HUES48 (cell line): ENCODE results near the gene FYCO1.

Experiments used
- H3K27ac ChIP-seq: one replicate; pipeline ENCODE4 v1.7.0; 2013; ENCODE audit warnings: low read depth, low read length, inconsistent platforms
- H3K27me3 ChIP-seq: 2 replicates; pipeline ENCODE4 v1.6.1; 2013; ENCODE audit warnings: mild to moderate bottlenecking, low read length; ENCODE audit not compliant: control insufficient read depth, insufficient read depth
- H3K36me3 ChIP-seq: 2 replicates; pipeline ENCODE4 v1.6.1; 2013; ENCODE audit warnings: low read length; ENCODE audit not compliant: control insufficient read depth, insufficient read depth
- H3K4me1 ChIP-seq: 2 replicates; pipeline ENCODE4 v1.6.1; 2013; ENCODE audit warnings: mild to moderate bottlenecking, low read length; ENCODE audit not compliant: control insufficient read depth, insufficient read depth
- H3K4me3 ChIP-seq: 2 replicates; pipeline ENCODE4 v1.5.1; 2013; ENCODE audit warnings: mild to moderate bottlenecking, low read depth, low read length
- H3K9ac ChIP-seq: 2 replicates; pipeline ENCODE4 v1.6.1; 2013; ENCODE audit warnings: mild to moderate bottlenecking, low read depth, low read length, moderate library complexity
- H3K9me3 ChIP-seq: 2 replicates; pipeline ENCODE4 v1.6.1; 2013; ENCODE audit warnings: low read length; ENCODE audit not compliant: control insufficient read depth, insufficient read depth

Gene FYCO1

GRCh38 chr3:45940781-45941365, 54.8 kb downstream of the FYCO1 start:
- H3K27ac ChIP-seq = no peak overlapping the region
- H3K4me3 ChIP-seq = no peak overlapping the region
- H3K9me3 ChIP-seq = no peaks in the 10 kb centered on the region
- H3K9ac ChIP-seq = no peak overlapping the region
- H3K36me3 ChIP-seq = peaks cover 24% of the 10 kb centered on the region
- peaks cover 3% of the 10 kb centered on the region; the same call in 1 of the 2 replicates for H3K4me1 ChIP-seq
- H3K27me3 ChIP-seq = no peaks in the 10 kb centered on the region

GRCh38 chr3:45940004-45940780, 55.4 kb downstream of the FYCO1 start:
- Histone ChIP-seq H3K4me3 (no peak overlapping the region), H3K27me3 (no peaks in the 10 kb centered on the region), H3K27ac (no peak overlapping the region), H3K9ac (no peak overlapping the region), H3K9me3 (no peaks in the 10 kb centered on the region), H3K36me3 (peaks cover 29% of the 10 kb centered on the region), H3K4me1 (peaks cover 3% of the 10 kb centered on the region; the same call in 1 of the 2 replicates)

GRCh38 chr3:45939341-45939771, 56.3 kb downstream of the FYCO1 start:
- Histone ChIP-seq H3K9ac (no peak overlapping the region), H3K4me1 (peaks cover 3% of the 10 kb centered on the region; the same call in 1 of the 2 replicates), H3K27ac (no peak overlapping the region)

GRCh38 chr3:45938864-45939263, 56.8 kb downstream of the FYCO1 start:
- Histone ChIP-seq H3K9ac (no peak overlapping the region), H3K27me3 (no peaks in the 10 kb centered on the region), H3K9me3 (no peaks in the 10 kb centered on the region), H3K4me1 (peaks cover 3% of the 10 kb centered on the region; the same call in 1 of the 2 replicates), H3K36me3 (peaks cover 38% of the 10 kb centered on the region), H3K27ac (no peak overlapping the region), H3K4me3 (no peak overlapping the region)

More at GRCh38 chr3:45939341-45939771, 56.3 kb downstream of the FYCO1 start:
- Histone ChIP-seq H3K4me3 (no peak overlapping the region), H3K27me3 (no peaks in the 10 kb centered on the region), H3K9me3 (no peaks in the 10 kb centered on the region), H3K36me3 (peaks cover 33% of the 10 kb centered on the region)

GRCh38 chr3:45938043-45938435, 57.6 kb downstream of the FYCO1 start:
- H3K9me3 ChIP-seq = no peaks in the 10 kb centered on the region
- H3K4me3 ChIP-seq = no peak overlapping the region
- H3K9ac ChIP-seq = no peak overlapping the region
- no peaks in the 10 kb centered on the region for H3K27me3 ChIP-seq
- H3K4me1 ChIP-seq = peaks cover 3% of the 10 kb centered on the region; the same call in 1 of the 2 replicates
- peaks cover 46% of the 10 kb centered on the region for H3K36me3 ChIP-seq
- no peak overlapping the region for H3K27ac ChIP-seq

- H3K9me3 ChIP-seq = no peaks in the 10 kb centered on the region
- H3K27me3 ChIP-seq = no peaks in the 10 kb centered on the region
- H3K27ac ChIP-seq = no peak overlapping the region
- H3K4me1 ChIP-seq = peaks cover 3% of the 10 kb centered on the region; the same call in 1 of the 2 replicates
- H3K4me3 ChIP-seq = no peak overlapping the region
- H3K36me3 ChIP-seq = peaks cover 53% of the 10 kb centered on the region
- no peak overlapping the region for H3K9ac ChIP-seq
Observed at GRCh38 chr3:45937206-45938042, 58.2 kb downstream of the FYCO1 start.

- peaks cover 64% of the 10 kb centered on the region for H3K36me3 ChIP-seq
Observed at GRCh38 chr3:45936261-45936660, 59.4 kb downstream of the FYCO1 start.

GRCh38 chr3:45933591-45933990, 62.0 kb downstream of the FYCO1 start:
- Histone ChIP-seq H3K27me3 (no peaks in the 10 kb centered on the region), H3K27ac (no peak overlapping the region), H3K36me3 (peaks cover 90% of the 10 kb centered on the region), H3K4me3 (no peak overlapping the region), H3K9me3 (no peaks in the 10 kb centered on the region), H3K9ac (no peak overlapping the region), H3K4me1 (no peaks in the 10 kb centered on the region)

More at GRCh38 chr3:45936261-45936660, 59.4 kb downstream of the FYCO1 start:
- no peaks in the 10 kb centered on the region for H3K9me3 ChIP-seq
- H3K4me3 ChIP-seq = no peak overlapping the region
- no peak overlapping the region for H3K27ac ChIP-seq
- H3K27me3 ChIP-seq = no peaks in the 10 kb centered on the region
- peaks cover 3% of the 10 kb centered on the region; the same call in 1 of the 2 replicates for H3K4me1 ChIP-seq
- H3K9ac ChIP-seq = no peak overlapping the region

GRCh38 chr3:45932112-45932511, 63.5 kb downstream of the FYCO1 start:
- Histone ChIP-seq H3K36me3 (peaks cover 98% of the 10 kb centered on the region), H3K4me1 (no peaks in the 10 kb centered on the region)

GRCh38 chr3:45931496-45931895, 64.1 kb downstream of the FYCO1 start:
- Histone ChIP-seq H3K4me1 (no peaks in the 10 kb centered on the region), H3K36me3 (peaks cover 92% of the 10 kb centered on the region), H3K9me3 (no peaks in the 10 kb centered on the region), H3K27ac (no peak overlapping the region), H3K27me3 (no peaks in the 10 kb centered on the region), H3K9ac (no peak overlapping the region), H3K4me3 (no peak overlapping the region)

More at GRCh38 chr3:45932112-45932511, 63.5 kb downstream of the FYCO1 start:
- Histone ChIP-seq H3K9ac (no peak overlapping the region), H3K9me3 (no peaks in the 10 kb centered on the region), H3K4me3 (no peak overlapping the region), H3K27me3 (no peaks in the 10 kb centered on the region), H3K27ac (no peak overlapping the region)
